SU-DHL-6 (cell line): ENCODE measurements around the gene RNF19B.

Experiments
- H2AFZ ChIP-seq: fragments of 200-600 bp; sonication (generic); 2 replicates; pipeline ENCODE4 v1.6.1; 2014; ENCODE audit warnings: low read depth, mild to moderate bottlenecking, moderate library complexity, mixed read lengths, antibody characterized with exemption, low read length; ENCODE audit not compliant: severe bottlenecking
- H3F3A ChIP-seq: fragments of 200-600 bp; shearing (Covaris generic); 2 replicates; pipeline ENCODE4 v1.6.0; 2016; ENCODE audit warnings: antibody characterized with exemption, mild to moderate bottlenecking; ENCODE audit not compliant: insufficient read depth
- H3K27ac ChIP-seq: fragments of 200-600 bp; sonication (generic); 2 replicates; pipeline ENCODE4 v1.5.1; 2016; ENCODE audit warnings: low read depth, mild to moderate bottlenecking, low read length, moderate library complexity, mixed read lengths
- H3K27me3 ChIP-seq: fragments of 200-600 bp; sonication (generic), shearing (Covaris generic); 2 replicates; pipeline ENCODE4 v1.6.0; 2014; ENCODE audit warnings: mild to moderate bottlenecking, low read length
- H3K36me3 ChIP-seq: fragments of 200-600 bp; sonication (generic); 2 replicates; pipeline ENCODE4 v1.6.1; 2014; ENCODE audit warnings: mild to moderate bottlenecking, low read length, mixed read lengths
- H3K4me2 ChIP-seq: fragments of 300-600, 200-600 bp; shearing (Covaris generic), sonication (generic); 2 replicates; pipeline ENCODE4 v1.6.0; 2014; ENCODE audit warnings: low read length, low read depth, mild to moderate bottlenecking; ENCODE audit not compliant: poor library complexity, severe bottlenecking
- H3K4me3 ChIP-seq: fragments of 200-600 bp; sonication (generic); 2 replicates; pipeline ENCODE4 v1.5.1; 2014; ENCODE audit warnings: antibody characterized with exemption, low read length, mild to moderate bottlenecking, mixed read lengths; ENCODE audit not compliant: insufficient read depth, poor library complexity, severe bottlenecking
- H3K79me2 ChIP-seq: fragments of 200-600 bp; sonication (generic); 2 replicates; pipeline ENCODE4 v1.6.1; 2014; ENCODE audit warnings: mild to moderate bottlenecking, low read length, moderate library complexity; ENCODE audit not compliant: insufficient read depth
- H3K9ac ChIP-seq: fragments of 200-600 bp; sonication (generic); 2 replicates; pipeline ENCODE4 v1.7.0; 2014; ENCODE audit warnings: mild to moderate bottlenecking, low read length
- H3K9me2 ChIP-seq: fragments of 200-600 bp; sonication (generic); replicated peaks from 2 replicates; pipeline ENCODE4 v1.6.1; 2014; ENCODE audit warnings: low read length; ENCODE audit not compliant: insufficient read depth
- H3K9me3 ChIP-seq: fragments of 200-600 bp; sonication (generic); 2 replicates; pipeline ENCODE4 v1.6.1; 2014; ENCODE audit warnings: low read length, mixed read lengths; ENCODE audit not compliant: insufficient read depth
- H4K20me1 ChIP-seq: fragments of 200-600 bp; sonication (generic); 2 replicates; pipeline ENCODE4 v1.6.1; 2014; ENCODE audit warnings: low read depth, mild to moderate bottlenecking, antibody characterized with exemption, low read length, moderate library complexity, mixed read lengths
- CTCF ChIP-seq: fragments of 200-600 bp; sonication (generic); IDR thresholded peaks from one replicate; pipeline ENCODE4 v1.5.1; 2017; ENCODE audit warnings: antibody characterized with exemption, mild to moderate bottlenecking, low read length, moderate library complexity; ENCODE audit not compliant: insufficient read depth, poor library complexity, severe bottlenecking
- EZH2phosphoT487 ChIP-seq: fragments of 200-600 bp; sonication (generic), shearing (Covaris generic); conservative IDR thresholded peaks from 2 replicates; pipeline ENCODE4 v1.6.1; 2018; ENCODE audit warnings: mild to moderate bottlenecking, antibody characterized with exemption, low read length, moderate library complexity, mixed read lengths

The RNF19B gene

GRCh38 chr1:32964461-32965250 lies at the start of gene RNF19B:
RNF19B (minus strand) TSS chr1:32964809; CDS start chr1:32964685, 124 bp downstream.
- TF ChIP-seq EZH2phosphoT487 (no peak), CTCF (no peak)
- H2AFZ ChIP-seq: peak within 1 kb of the TSS; percentile 86
- H3K27me3 ChIP-seq: no peaks in the 10 kb centered on the region
- no peaks in the 10 kb centered on the region for H4K20me1 ChIP-seq
- H3K79me2 ChIP-seq: peaks cover 39% of the 10 kb centered on the region
- H3K36me3 ChIP-seq: no peaks in the 10 kb centered on the region
- peak within 1 kb of the TSS; percentile 68 for H3K4me2 ChIP-seq
- peak within 1 kb of the TSS; percentile 75 for H3K9ac ChIP-seq
- no peaks in the 10 kb centered on the region for H3K9me2 ChIP-seq
- peak within 1 kb of the TSS; percentile 65 for H3K4me3 ChIP-seq
- H3K9me3 ChIP-seq: no peaks in the 10 kb centered on the region
- H3K27ac ChIP-seq: peak within 1 kb of the TSS; percentile 75
- H3F3A ChIP-seq: peaks cover 22% of the 10 kb centered on the region

GRCh38 chr1:33013791-33014190 lies 49.2 kb upstream of the RNF19B start:
- H3K9me3 ChIP-seq: no peaks in the 10 kb centered on the region
- no peaks in the 10 kb centered on the region for H3K79me2 ChIP-seq
- no peak overlapping the region for H2AFZ ChIP-seq
- no peak overlapping the region for H3K4me3 ChIP-seq
- H3K36me3 ChIP-seq: peaks cover 17% of the 10 kb centered on the region
- no peak overlapping the region for H3K4me2 ChIP-seq
- H4K20me1 ChIP-seq: no peaks in the 10 kb centered on the region
- H3K9me2 ChIP-seq: no peaks in the 10 kb centered on the region
- no peaks in the 10 kb centered on the region for H3K27me3 ChIP-seq
- no peak overlapping the region for H3K27ac ChIP-seq
- H3F3A ChIP-seq: no peaks in the 10 kb centered on the region
- no peak for TF ChIP-seq CTCF
- no peak for TF ChIP-seq EZH2phosphoT487
- H3K9ac ChIP-seq: no peak overlapping the region

- no peak for TF ChIP-seq CTCF
- Histone ChIP-seq H3K4me3 (no peak overlapping the region), H4K20me1 (no peaks in the 10 kb centered on the region), H3K9me2 (no peaks in the 10 kb centered on the region), H3K79me2 (no peaks in the 10 kb centered on the region), H3K4me2 (no peak overlapping the region), H3K9ac (no peak overlapping the region), H3K27me3 (no peaks in the 10 kb centered on the region), H3K27ac (no peak overlapping the region), H3K36me3 (peaks cover 17% of the 10 kb centered on the region), H2AFZ (no peak overlapping the region), H3K9me3 (no peaks in the 10 kb centered on the region), H3F3A (no peaks in the 10 kb centered on the region)
Observed at GRCh38 chr1:33012165-33012564, 47.6 kb upstream of the RNF19B start.
